Activated T-cell treated with anti-CD3 and anti-CD28 coated beads, Interleukin-2, amount 50 U/mL, for 72 hours (primary cell): ENCODE data around the gene BAZ1B. TPM values are rescaled to one million over a fixed set of nuclear protein-coding genes. Genes with fewer than 3 reads are reported as not detected.
"Not testable (repeated sequence)": the region's sequence is repeated elsewhere in the genome, so short reads cannot be mapped to it uniquely, and the experiment has no call there.

Experiments used
- ATAC-seq, 2 donors: fragments of 150-1000 bp; cut with Tn5 transposase; replicated peaks in 1 of 2; 2 replicates each; pipeline ENCODE4 v1.10.0; 2021; ENCODE audit warnings: moderate library complexity in 2 of 2, mild to moderate bottlenecking in 1 of 2
- DNase-seq, 2 donors: peaks; one replicate each; pipeline ENCODE4 v3.0.0; 2021 to 2022; ENCODE audit warnings: mixed read lengths in 1 of 2
- H3K27ac Mint-ChIP-seq: one replicate; pipeline ENCODE4 v1.8.0; 2022; ENCODE audit warnings: mild to moderate bottlenecking, moderate library complexity, mixed read lengths
- H3K27me3 Mint-ChIP-seq: one replicate; pipeline ENCODE4 v1.8.0; 2022; ENCODE audit warnings: low read depth, mixed read lengths
- H3K36me3 Mint-ChIP-seq, 2 donors: one replicate each; pipeline ENCODE4 v1.8.0; 2022; ENCODE audit warnings: mixed read lengths in 2 of 2, mild to moderate bottlenecking in 1 of 2; ENCODE audit not compliant: insufficient read depth in 2 of 2
- H3K4me1 Mint-ChIP-seq: one replicate; pipeline ENCODE4 v1.8.0; 2022; ENCODE audit warnings: low read depth, mixed read lengths
- H3K4me3 Mint-ChIP-seq, 2 donors: one replicate each; pipeline ENCODE4 v1.8.0; 2022; ENCODE audit warnings: mild to moderate bottlenecking in 2 of 2, mixed read lengths in 2 of 2, moderate library complexity in 2 of 2
- H3K9me3 Mint-ChIP-seq, 2 donors: one replicate each; pipeline ENCODE4 v1.8.0; 2022; ENCODE audit warnings: mixed read lengths in 2 of 2
- total RNA-seq, 2 donors: library from RNA; stranded (reverse); gene quantifications; one replicate each; pipeline ENCODE4 v1.2.3, GENCODE V29; 2022

BAZ1B gene
- total RNA-seq, 2 donors from 2014 or later, result 94.5 to 105 TPM

- Mint-ChIP-seq H3K36me3 (peaks cover 24 to 53% of the 10 kb centered on the region in 2 donors), H3K9me3 (no peaks in the 10 kb centered on the region), H3K4me1 (peaks cover 20% of the 10 kb centered on the region), H3K27me3 (no peaks in the 10 kb centered on the region), H3K27ac (peak overlapping the region; percentile 31), H3K4me3 (no peak overlapping the region)
- ATAC-seq (no peak), DNase-seq (no peak)
These were observed 44.7 kb downstream of the BAZ1B start for GRCh38 chr7:73477376-73477775.

GRCh38 chr7:73470208-73470607 lies 51.9 kb downstream of the BAZ1B start:
- Mint-ChIP-seq H3K4me3 (no peak overlapping the region), H3K9me3 (no peaks in the 10 kb centered on the region), H3K4me1 (peaks cover 2% of the 10 kb centered on the region), H3K36me3 (peaks cover 3 to 33% of the 10 kb centered on the region in 2 donors), H3K27ac (peak overlapping the region; percentile 50), H3K27me3 (no peaks in the 10 kb centered on the region)
- ATAC-seq, result no peak
- no peak for DNase-seq

- H3K36me3 Mint-ChIP-seq, result peaks cover 16 to 48% of the 10 kb centered on the region in 2 donors
- H3K9me3 Mint-ChIP-seq, H3K27me3 Mint-ChIP-seq, DNase-seq, H3K4me1 Mint-ChIP-seq, H3K4me3 Mint-ChIP-seq, ATAC-seq, H3K27ac Mint-ChIP-seq: not testable (repeated sequence)
These were observed 55.0 kb downstream of the BAZ1B start for GRCh38 chr7:73467046-73467445.

- no peak overlapping the region for H3K4me3 Mint-ChIP-seq
- peaks cover 16 to 44% of the 10 kb centered on the region in 2 donors for H3K36me3 Mint-ChIP-seq
- DNase-seq (no peak), ATAC-seq (no peak)
- H3K27me3 Mint-ChIP-seq, result no peaks in the 10 kb centered on the region
- no peaks in the 10 kb centered on the region for H3K9me3 Mint-ChIP-seq
- H3K27ac Mint-ChIP-seq, result no peak overlapping the region
- no peaks in the 10 kb centered on the region for H3K4me1 Mint-ChIP-seq
These were observed 56.0 kb downstream of the BAZ1B start for GRCh38 chr7:73466112-73466511.

- H3K36me3 Mint-ChIP-seq, result peaks cover 21 to 39% of the 10 kb centered on the region in 2 donors
- ATAC-seq, result no peak
- H3K27ac Mint-ChIP-seq, result no peak overlapping the region
These were observed 58.1 kb downstream of the BAZ1B start for GRCh38 chr7:73463966-73464365.

GRCh38 chr7:73463260-73463659 lies 58.8 kb downstream of the BAZ1B start:
- no peak for ATAC-seq
- DNase-seq, result no peak
- H3K27ac Mint-ChIP-seq, result no peak overlapping the region
- H3K27me3 Mint-ChIP-seq, result no peaks in the 10 kb centered on the region
- no peaks in the 10 kb centered on the region for H3K4me1 Mint-ChIP-seq
- H3K4me3 Mint-ChIP-seq, result no peak overlapping the region
- peaks cover 22 to 41% of the 10 kb centered on the region in 2 donors for H3K36me3 Mint-ChIP-seq
- H3K9me3 Mint-ChIP-seq, result no peaks in the 10 kb centered on the region

More at GRCh38 chr7:73463966-73464365, 58.1 kb downstream of the BAZ1B start:
- H3K27me3 Mint-ChIP-seq, result no peaks in the 10 kb centered on the region
- no peaks in the 10 kb centered on the region for H3K9me3 Mint-ChIP-seq
- H3K4me3 Mint-ChIP-seq, result no peak overlapping the region
- DNase-seq, result no peak
- H3K4me1 Mint-ChIP-seq, result no peaks in the 10 kb centered on the region

GRCh38 chr7:73461782-73462285 lies 60.3 kb downstream of the BAZ1B start:
- peaks cover 25 to 54% of the 10 kb centered on the region in 2 donors for H3K36me3 Mint-ChIP-seq
- ATAC-seq, result no peak
- no peaks in the 10 kb centered on the region for H3K4me1 Mint-ChIP-seq

GRCh38 chr7:73454424-73454823 lies 67.7 kb downstream of the BAZ1B start:
- ATAC-seq (no peak), DNase-seq (no peak)
- Mint-ChIP-seq H3K27ac (peak overlapping the region; percentile 39), H3K4me3 (no peak overlapping the region), H3K9me3 (no peaks in the 10 kb centered on the region), H3K36me3 (peaks cover 17 to 49% of the 10 kb centered on the region in 2 donors), H3K27me3 (no peaks in the 10 kb centered on the region), H3K4me1 (no peaks in the 10 kb centered on the region)

More at GRCh38 chr7:73461782-73462285, 60.3 kb downstream of the BAZ1B start:
- no peak overlapping the region for H3K27ac Mint-ChIP-seq
- DNase-seq, result no peak
- H3K9me3 Mint-ChIP-seq, result no peaks in the 10 kb centered on the region
- H3K4me3 Mint-ChIP-seq, result no peak overlapping the region
- H3K27me3 Mint-ChIP-seq, result no peaks in the 10 kb centered on the region

GRCh38 chr7:73452999-73453635 lies 69.0 kb downstream of the BAZ1B start:
- Mint-ChIP-seq H3K27ac (peak overlapping the region; percentile 19), H3K4me3 (no peak overlapping the region), H3K36me3 (peaks cover 14 to 53% of the 10 kb centered on the region in 2 donors), H3K4me1 (no peaks in the 10 kb centered on the region), H3K9me3 (no peaks in the 10 kb centered on the region), H3K27me3 (no peaks in the 10 kb centered on the region)
- ATAC-seq (no peak), DNase-seq (no peak)

- no peak overlapping the region for H3K27ac Mint-ChIP-seq
- peaks cover 11 to 51% of the 10 kb centered on the region in 2 donors for H3K36me3 Mint-ChIP-seq
- no peak overlapping the region for H3K4me3 Mint-ChIP-seq
- no peaks in the 10 kb centered on the region for H3K9me3 Mint-ChIP-seq
- H3K4me1 Mint-ChIP-seq, result no peaks in the 10 kb centered on the region
- ATAC-seq (peak; percentile 50 to 62), DNase-seq (peak in 1 of 2 donors; percentile 30)
- H3K27me3 Mint-ChIP-seq, result no peaks in the 10 kb centered on the region
These were observed 70.2 kb downstream of the BAZ1B start for GRCh38 chr7:73451780-73452398.

- DNase-seq, result no peak
- no peak overlapping the region for H3K4me3 Mint-ChIP-seq
- no peaks in the 10 kb centered on the region for H3K4me1 Mint-ChIP-seq
- no peak for ATAC-seq
- H3K27ac Mint-ChIP-seq, result no peak overlapping the region
- H3K27me3 Mint-ChIP-seq, result no peaks in the 10 kb centered on the region
- no peaks in the 10 kb centered on the region for H3K9me3 Mint-ChIP-seq
- H3K36me3 Mint-ChIP-seq, result peaks cover 9 to 58% of the 10 kb centered on the region in 2 donors
These were observed 72.7 kb downstream of the BAZ1B start for GRCh38 chr7:73449422-73449821.

- peaks cover 9 to 58% of the 10 kb centered on the region in 2 donors for H3K36me3 Mint-ChIP-seq
- H3K4me1 Mint-ChIP-seq, result no peaks in the 10 kb centered on the region
- ATAC-seq (no peak), DNase-seq (no peak)
- H3K27me3 Mint-ChIP-seq, result no peaks in the 10 kb centered on the region
- peak overlapping the region; percentile 9 for H3K27ac Mint-ChIP-seq
- no peak overlapping the region for H3K4me3 Mint-ChIP-seq
- H3K9me3 Mint-ChIP-seq, result no peaks in the 10 kb centered on the region
These were observed 73.5 kb downstream of the BAZ1B start for GRCh38 chr7:73448609-73449008.

- Mint-ChIP-seq H3K4me3 (no peak overlapping the region), H3K9me3 (no peaks in the 10 kb centered on the region), H3K4me1 (no peaks in the 10 kb centered on the region), H3K36me3 (peaks cover 9 to 60% of the 10 kb centered on the region in 2 donors), H3K27me3 (no peaks in the 10 kb centered on the region), H3K27ac (peak overlapping the region; percentile 69)
- DNase-seq (no peak), ATAC-seq (no peak)
These were observed 74.9 kb downstream of the BAZ1B start for GRCh38 chr7:73447121-73447733.
